GM12878 (cell line): ENCODE measurements around the gene DSTN. TPM values are rescaled to one million over a fixed set of nuclear protein-coding genes. Genes with fewer than 3 reads are reported as not detected.

Experiments used
- ATAC-seq: fragments of 200-7000 bp; cut with Tn5 transposase; 3 replicates; pipeline ENCODE4 v1.9.1; 2020; ENCODE audit warnings: mild to moderate bottlenecking, moderate library complexity
- BruUV-seq: library from RNA; stranded (reverse); fragments of 400-500 nt; replicated peaks from 2 replicates; lab custom pipeline; 2021; lab: Mats Ljungman, UMichigan
- CTCF ChIA-PET: fragments of 300-600 bp; sonication (Branson Sonifier 250); formaldehyde crosslinking; extraction: SDS; loops from one replicate; lab custom pipeline; 2021; ENCODE audit warnings: inconsistent platforms; lab: Yijun Ruan, JAX
- POLR2A ChIA-PET: fragments of 350-600 bp; formaldehyde crosslinking; extraction: SDS; loops from one replicate; lab custom pipeline; 2021; ENCODE audit warnings: inconsistent platforms; lab: Charles Lee
- RAD21 ChIA-PET: fragments of 300-600 bp; sonication (Branson Sonifier 250); formaldehyde crosslinking; loops from one replicate; lab custom pipeline; 2023; ENCODE audit warnings: antibody characterized with exemption; ENCODE audit not compliant: unreplicated experiment; lab: Charles Lee
- SMC1A ChIA-PET: fragments of 300-600 bp; sonication (Branson Sonifier 250); formaldehyde crosslinking; loops from one replicate; lab custom pipeline; 2023; ENCODE audit not compliant: unreplicated experiment, uncharacterized antibody; lab: Charles Lee
- DNase-seq: peaks from one replicate; pipeline ENCODE4 v3.0.0-alpha.2; 2011; ENCODE audit warnings: low read depth, low spot score
- FAIRE-seq: peaks from 3 replicates; lab custom pipeline; 2011; peaks lifted over from hg19 to GRCh38; lab: Jason Lieb, UNC
- H2AFZ ChIP-seq: 2 replicates; pipeline ENCODE4 v1.6.0; 2011; ENCODE audit warnings: low read depth, low read length, control low read depth; ENCODE audit not compliant: control insufficient read depth
- H3K27ac ChIP-seq: 2 replicates; pipeline ENCODE4 v1.5.1; 2011; ENCODE audit warnings: control low read depth; ENCODE audit not compliant: control insufficient read depth, insufficient read depth
- H3K27me3 ChIP-seq, 2 experiments: replicated peaks in 1 of 2; 2 replicates each; pipeline versions ENCODE4 v1.6.0 to v1.6.1; 2011; ENCODE audit warnings: low read length in 1 of 2; ENCODE audit not compliant: control insufficient read depth in 2 of 2, insufficient read depth in 2 of 2
- H3K36me3 ChIP-seq, 2 experiments: 2 replicates each; pipeline ENCODE4 v1.5.1; 2011; ENCODE audit warnings: low read length in 1 of 2; ENCODE audit not compliant: control insufficient read depth in 2 of 2, insufficient read depth in 2 of 2
- H3K4me1 ChIP-seq: 2 replicates; pipeline ENCODE4 v1.6.1; 2011; ENCODE audit warnings: mild to moderate bottlenecking, low read length, moderate library complexity, mixed read lengths; ENCODE audit not compliant: control insufficient read depth, insufficient read depth
- H3K4me2 ChIP-seq: 2 replicates; pipeline ENCODE4 v1.6.0; 2011; ENCODE audit warnings: control low read depth; ENCODE audit not compliant: control insufficient read depth, insufficient read depth
- H3K4me3 ChIP-seq: fragments of 200-600 bp; sonication (generic); 2 replicates; pipeline ENCODE4 v1.5.1; 2016
- H3K79me2 ChIP-seq: 2 replicates; pipeline ENCODE4 v1.6.0; 2011; ENCODE audit warnings: low read length; ENCODE audit not compliant: control insufficient read depth, insufficient read depth
- H3K9ac ChIP-seq: 2 replicates; pipeline ENCODE4 v1.8.0; 2011; ENCODE audit warnings: low read length, control low read depth, mixed read lengths; ENCODE audit not compliant: control insufficient read depth, insufficient read depth
- H3K9me3 ChIP-seq: replicated peaks from 3 replicates; pipeline ENCODE4 v1.5.1; 2011; ENCODE audit warnings: mild to moderate bottlenecking, low read length; ENCODE audit not compliant: control insufficient read depth, insufficient read depth
- H4K20me1 ChIP-seq: 2 replicates; pipeline ENCODE4 v1.6.0; 2011; ENCODE audit not compliant: control insufficient read depth, insufficient read depth
- BMI1 ChIP-seq: fragments of 450-650 bp; IDR thresholded peaks from 2 replicates; pipeline ENCODE4 v1.6.1; 2016; ENCODE audit warnings: mild to moderate bottlenecking, moderate library complexity, borderline replicate concordance
- CEBPB ChIP-seq, 2 experiments: fragments of 150-350 bp in 1 of 2; IDR thresholded peaks; 2 replicates each; pipeline ENCODE4 v1.6.1; 2012 to 2014; ENCODE audit warnings: low read depth in 2 of 2, low read length in 2 of 2, borderline replicate concordance in 1 of 2, inconsistent platforms in 1 of 2
- CHD2 ChIP-seq: IDR thresholded peaks from 2 replicates; pipeline ENCODE4 v1.6.1; 2011; ENCODE audit warnings: low read depth, low read length, improper control_type of control experiment, borderline replicate concordance
- ETV6 ChIP-seq, 2 experiments: fragments of 450-650 bp in 1 of 2; IDR thresholded peaks in 1 of 2; conservative IDR thresholded peaks in 1 of 2; 2 replicates each; pipeline ENCODE4 v1.6.1; 2014; ENCODE audit warnings: antibody characterized with exemption in 1 of 2, borderline replicate concordance in 1 of 2, low read depth in 1 of 2, mild to moderate bottlenecking in 1 of 2, moderate library complexity in 1 of 2
- IRF4 ChIP-seq: IDR thresholded peaks from 2 replicates; pipeline ENCODE4 v1.6.1; 2011; ENCODE audit warnings: low read depth, low read length
- KAT2A ChIP-seq: conservative IDR thresholded peaks from 2 replicates; pipeline ENCODE4 v1.6.1; 2011; ENCODE audit warnings: low read depth, low read length; ENCODE audit not compliant: control insufficient read depth
- LARP7 ChIP-seq: fragments of 450-650 bp; IDR thresholded peaks from 2 replicates; pipeline ENCODE4 v1.6.1; 2017; ENCODE audit warnings: mild to moderate bottlenecking
- MXI1 ChIP-seq: fragments of 150-350 bp; IDR thresholded peaks from 2 replicates; pipeline ENCODE4 v1.6.1; 2011; ENCODE audit warnings: low read depth, mild to moderate bottlenecking, inconsistent platforms, low read length, improper control_type of control experiment
- MYC ChIP-seq: IDR thresholded peaks from 2 replicates; pipeline ENCODE4 v1.6.1; 2011; ENCODE audit warnings: mild to moderate bottlenecking, low read length, moderate library complexity, inconsistent platforms; ENCODE audit not compliant: insufficient read depth, insufficient replicate concordance, insufficient read length, severe bottlenecking
- POLR2A ChIP-seq: IDR thresholded peaks from 2 replicates; pipeline ENCODE4 v1.6.1; 2011; ENCODE audit warnings: low read depth, mild to moderate bottlenecking, low read length
- SKIL ChIP-seq: fragments of 450-650 bp; IDR thresholded peaks from 2 replicates; pipeline ENCODE4 v1.6.1; 2017; ENCODE audit warnings: mild to moderate bottlenecking, low read depth, inconsistent platforms; ENCODE audit not compliant: poor library complexity, severe bottlenecking
- TAF1 ChIP-seq: IDR thresholded peaks from 2 replicates; pipeline ENCODE4 v1.6.1; 2011; ENCODE audit warnings: mild to moderate bottlenecking, low read depth, low read length, borderline replicate concordance
- TCF12 ChIP-seq: IDR thresholded peaks from 2 replicates; pipeline ENCODE4 v1.6.1; 2011; ENCODE audit warnings: low read depth, mild to moderate bottlenecking, low read length
- ZBTB11 ChIP-seq: fragments of 450-650 bp; formaldehyde crosslinking; IDR thresholded peaks from 2 replicates; pipeline ENCODE4 v1.5.0; 2022; ENCODE audit warnings: mild to moderate bottlenecking, missing genetic modification characterization
- WGBS: methylation state at CpG from one replicate; pipeline ENCODE4 v1.1.6; 2016; ENCODE audit warnings: low lambda C conversion rate; ENCODE audit not compliant: insufficient replicate concordance, insufficient coverage; ENCODE audit errors: missing lambda C conversion rate; 5-methylcytosine and 5-hydroxymethylcytosine counted together
- in situ Hi-C: fragments of 300-500 bp; cut with MboI; formaldehyde crosslinking; loops from 9 replicates; pipeline ENCODE4 v1.14.3; 2018; ENCODE audit warnings: mixed read lengths
- intact Hi-C: fragments of 100-400 bp; cut with micrococcal nuclease; formaldehyde crosslinking; loops from one replicate; pipeline ENCODE4 v1.14.2; 2022; ENCODE audit not compliant: unreplicated experiment
- polyA plus RNA-seq, 11 experiments: library from polyadenylated mRNA; depleted of rRNA in 4 of 11; unstranded in 6 of 11; stranded (reverse) in 5 of 11; fragments of >200 nt; fragmentation: Nextera tagmentation in 4 of 11; fragmentation: Illumina TruSeq in 1 of 11; extraction: Ambion mirVana in 4 of 11; extraction: Trizol in 1 of 11; gene quantifications; 1 replicate in 1 of 11; 2 replicates in 10 of 11; pipeline versions ENCODE4 v1.2.1 to v1.2.3, GENCODE V29; 2011 to 2016; ENCODE audit warnings: inconsistent platforms in 2 of 11, missing spikeins in 2 of 11, low read depth in 1 of 11
- total RNA-seq, 4 experiments: library from RNA; depleted of rRNA in 3 of 4; stranded (reverse); fragments of >200 nt in 3 of 4; fragmentation: Illumina TruSeq in 1 of 4; extraction: Trizol in 1 of 4; gene quantifications; 2 replicates each; pipeline versions ENCODE4 v1.2.1 to v1.2.3, GENCODE V29; 2013 to 2021
- TF ChIP-seq, protein P1 (sequence below): IDR thresholded peaks from 2 replicates; pipeline ENCODE4 v1.6.1; 2012; ENCODE audit warnings: low read depth, low read length, improper control_type of control experiment

DSTN gene
- total and polyA plus RNA-seq, 10 of the 15 experiments (the other 5 are each of a cell fraction or from before 2014, with no cell fraction given): 26.7 to 137 (median 40.8) TPM

DNA sequence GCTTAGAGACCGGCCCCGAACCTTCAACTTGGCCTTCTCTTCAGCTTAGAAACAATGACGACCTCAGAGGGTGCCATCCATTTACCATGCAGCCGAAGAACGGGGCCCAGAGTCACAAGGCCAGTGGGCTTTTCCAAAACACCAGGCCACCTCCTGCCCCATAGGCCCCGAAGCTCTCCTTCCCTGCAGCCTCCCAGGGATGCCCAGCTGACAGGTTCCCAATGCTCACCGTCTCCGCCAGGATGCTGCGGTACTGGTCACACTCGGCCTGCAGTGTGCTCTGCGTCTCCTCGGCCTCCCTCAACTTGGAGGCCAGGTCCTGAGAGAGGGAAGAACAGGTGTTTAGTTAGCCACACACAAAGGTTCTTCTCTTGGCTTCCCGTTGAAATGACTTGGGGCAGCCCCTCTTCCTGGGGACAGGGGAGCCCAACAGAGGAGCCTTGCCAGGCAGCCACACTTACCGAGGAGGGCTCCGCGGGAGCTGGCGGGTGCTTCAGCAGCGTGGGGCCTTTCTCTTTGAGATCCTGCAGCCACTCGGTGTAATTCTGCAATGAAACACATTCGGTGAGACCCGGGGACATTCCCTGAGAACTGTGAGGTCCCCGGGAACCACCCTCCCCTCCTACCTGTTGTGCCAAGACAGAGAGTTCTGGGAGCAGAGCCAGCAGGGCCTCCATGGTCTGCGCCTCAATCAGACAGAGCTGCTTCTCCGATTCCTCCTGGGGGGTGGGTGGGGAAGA is 51.5 kb downstream of the DSTN start (continued):
- TF ChIP-seq CEBPB (IDR thresholded peaks at IDR 0.05; ENCODE audit: borderline replicate concordance in 1 of 2, low read depth in 2 of 2, low read length in 2 of 2): no peak
- no peak for TF ChIP-seq CHD2

GRCh38 chr20:17622086-17622850 is 52.4 kb downstream of the DSTN start:
- FAIRE-seq (no peak), ATAC-seq (no peak), DNase-seq (no peak)
- CTCF ChIA-PET: interaction anchor here (0.6 kb wide), 1 partner anchor 275 kb away, joined by 3 read pairs; no protein-coding TSS in a partner anchor
- no peak overlapping the region for H3K4me2 ChIP-seq
- POLR2A ChIA-PET: no interaction called here
- H3K36me3 ChIP-seq: peaks cover 16 to 17% of the 10 kb centered on the region in 2 experiments; a peak in 3 of 4 replicates
- WGBS: 77% methylated on average over 11 of the region's 11 CpGs
- SMC1A ChIA-PET: no interaction called here
- no peaks in the 10 kb centered on the region for H3K4me1 ChIP-seq
- H3K9ac ChIP-seq: no peak overlapping the region
- intact Hi-C loops: no loop called here
- H3K9me3 ChIP-seq: no peaks in the 10 kb centered on the region
- RAD21 ChIA-PET: no interaction called here
- no peaks in the 10 kb centered on the region for H3K79me2 ChIP-seq
- no peak overlapping the region for H2AFZ ChIP-seq
- H3K27me3 ChIP-seq: no peaks in the 10 kb centered on the region
- no peak overlapping the region for H3K27ac ChIP-seq
- H4K20me1 ChIP-seq: no peaks in the 10 kb centered on the region
- H3K4me3 ChIP-seq: no peak overlapping the region
- in situ Hi-C loops: no loop called here
- BruUV-seq: no TSS peak
- TF ChIP-seq KAT2A (no peak), BMI1 (no peak), MXI1 (no peak), MYC (no peak), ZBTB11 (CRISPR knock-in tag) (no peak), IRF4 (no peak), POLR2A (no peak), ETV6 (conservative IDR thresholded peaks at IDR 0.05 in 1 of 2, IDR thresholded peaks at IDR 0.05 in 1 of 2; ENCODE audit: borderline replicate concordance in 1 of 2, low read depth in 1 of 2) (no peak), TAF1 (no peak), SKIL (no peak), LARP7 (no peak), TCF12 (no peak)
- TF ChIP-seq, protein P1, sequence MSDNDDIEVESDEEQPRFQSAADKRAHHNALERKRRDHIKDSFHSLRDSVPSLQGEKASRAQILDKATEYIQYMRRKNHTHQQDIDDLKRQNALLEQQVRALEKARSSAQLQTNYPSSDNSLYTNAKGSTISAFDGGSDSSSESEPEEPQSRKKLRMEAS: no peak
